Stomach smooth muscle (tissue), 2 donors: ENCODE results near the gene SOX1.

Source experiments
- H3K27ac ChIP-seq: one replicate; pipeline ENCODE4 v1.7.0; 2013; ENCODE audit warnings: mild to moderate bottlenecking, low read length, inconsistent platforms
- H3K27me3 ChIP-seq, 2 donors: one replicate each; pipeline ENCODE4 v1.7.0; 2013; ENCODE audit warnings: low read length in 2 of 2; ENCODE audit not compliant: insufficient read depth in 2 of 2, control insufficient read depth in 1 of 2
- H3K36me3 ChIP-seq, 2 donors: one replicate each; pipeline ENCODE4 v1.7.0; 2013; ENCODE audit warnings: low read length in 2 of 2; ENCODE audit not compliant: control insufficient read depth in 2 of 2, insufficient read depth in 2 of 2
- H3K4me1 ChIP-seq: one replicate; pipeline ENCODE4 v1.7.0; 2013; ENCODE audit warnings: low read length; ENCODE audit not compliant: control insufficient read depth, insufficient read depth
- H3K4me3 ChIP-seq, 2 donors: one replicate each; pipeline ENCODE4 v1.7.0; 2013; ENCODE audit warnings: low read length in 2 of 2
- H3K9ac ChIP-seq, 2 donors: one replicate each; pipeline ENCODE4 v1.7.0; 2013; ENCODE audit warnings: low read length in 2 of 2, mild to moderate bottlenecking in 1 of 2
- H3K9me3 ChIP-seq, 2 donors: one replicate each; pipeline ENCODE4 v1.7.0; 2013; ENCODE audit warnings: low read length in 2 of 2; ENCODE audit not compliant: control insufficient read depth in 2 of 2
- donor health status: healthy.
- donor health status: Pancreatic carcinoma.

SOX1 gene

DNA sequence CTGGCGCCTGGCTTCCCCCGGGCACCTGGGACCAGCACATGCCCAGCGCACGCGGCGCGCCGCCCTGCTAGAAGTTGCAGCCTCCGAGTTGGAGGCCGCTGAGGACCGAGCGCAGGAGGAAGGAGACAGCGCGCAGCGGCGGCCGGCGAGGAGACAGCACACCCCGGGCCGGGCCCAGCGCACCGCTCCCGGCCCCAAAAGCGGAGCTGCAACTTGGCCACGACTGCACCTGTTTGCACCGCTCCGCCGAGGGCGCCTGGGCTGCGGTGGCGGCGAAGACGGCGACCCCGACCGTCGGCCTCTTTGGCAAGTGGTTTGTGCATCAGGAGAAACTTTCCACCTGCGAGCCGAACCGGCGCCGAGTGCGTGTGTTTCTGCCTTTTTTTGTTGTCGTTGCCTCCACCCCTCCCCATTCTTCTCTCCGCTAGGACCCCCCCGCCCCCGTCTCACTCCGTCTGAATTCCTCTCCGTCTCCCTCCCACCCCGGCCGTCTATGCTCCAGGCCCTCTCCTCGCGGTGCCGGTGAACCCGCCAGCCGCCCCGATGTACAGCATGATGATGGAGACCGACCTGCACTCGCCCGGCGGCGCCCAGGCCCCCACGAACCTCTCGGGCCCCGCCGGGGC is at the start of gene SOX1:
SOX1 (plus strand) TSS at position 34 of the 626 bp plus-strand sequence; CDS start at position 544, 510 bp downstream.
- H3K4me3 ChIP-seq, result peak within 1 kb of the TSS in 1 of 2 donors; percentile 52
- no peak within 1 kb of the TSS for H3K27ac ChIP-seq
- H3K9ac ChIP-seq, result no peak within 1 kb of the TSS
- peaks cover 52 to 74% of the 10 kb centered on the region in 2 donors for H3K27me3 ChIP-seq
- peaks cover 10% of the 10 kb centered on the region for H3K4me1 ChIP-seq
- no peaks in the 10 kb centered on the region for H3K9me3 ChIP-seq
- no peaks in the 10 kb centered on the region for H3K36me3 ChIP-seq

DNA sequence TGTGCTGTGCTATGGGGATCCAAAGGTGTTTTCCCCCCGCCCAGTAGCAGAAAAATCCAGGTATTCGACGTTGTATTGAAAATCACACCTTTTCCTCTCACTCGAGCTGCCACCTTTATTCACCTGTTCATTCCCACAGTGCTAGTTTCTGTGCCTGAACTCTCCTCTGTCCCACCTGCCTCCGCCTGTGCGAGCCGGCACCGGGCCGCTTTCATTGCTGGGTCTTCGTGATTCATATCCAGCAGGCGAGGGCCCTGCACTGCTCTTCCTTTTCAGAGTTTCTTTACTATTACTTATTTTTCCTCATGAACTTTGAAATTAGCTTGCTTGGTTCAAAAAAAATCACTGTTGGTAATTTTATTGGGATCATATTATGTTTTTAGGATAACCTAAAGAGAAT is 42.4 kb upstream of the SOX1 start:
- H3K27ac ChIP-seq, result no peak overlapping the region
- peaks cover 5 to 7% of the 10 kb centered on the region in 2 donors for H3K27me3 ChIP-seq
- no peak overlapping the region for H3K4me3 ChIP-seq
- no peaks in the 10 kb centered on the region for H3K4me1 ChIP-seq
- no peak overlapping the region for H3K9ac ChIP-seq
- no peaks in the 10 kb centered on the region for H3K36me3 ChIP-seq
- H3K9me3 ChIP-seq, result peaks cover 0 to 8% of the 10 kb centered on the region in 2 donors

- H3K27ac ChIP-seq, result no peak overlapping the region
- no peak overlapping the region for H3K4me3 ChIP-seq
- no peak overlapping the region for H3K9ac ChIP-seq
- H3K27me3 ChIP-seq, result peaks cover 7 to 9% of the 10 kb centered on the region in 2 donors
- no peaks in the 10 kb centered on the region for H3K36me3 ChIP-seq
- no peaks in the 10 kb centered on the region for H3K9me3 ChIP-seq
- no peaks in the 10 kb centered on the region for H3K4me1 ChIP-seq
These were observed 39.7 kb upstream of the SOX1 start for GRCh38 chr13:112027250-112027649.

DNA sequence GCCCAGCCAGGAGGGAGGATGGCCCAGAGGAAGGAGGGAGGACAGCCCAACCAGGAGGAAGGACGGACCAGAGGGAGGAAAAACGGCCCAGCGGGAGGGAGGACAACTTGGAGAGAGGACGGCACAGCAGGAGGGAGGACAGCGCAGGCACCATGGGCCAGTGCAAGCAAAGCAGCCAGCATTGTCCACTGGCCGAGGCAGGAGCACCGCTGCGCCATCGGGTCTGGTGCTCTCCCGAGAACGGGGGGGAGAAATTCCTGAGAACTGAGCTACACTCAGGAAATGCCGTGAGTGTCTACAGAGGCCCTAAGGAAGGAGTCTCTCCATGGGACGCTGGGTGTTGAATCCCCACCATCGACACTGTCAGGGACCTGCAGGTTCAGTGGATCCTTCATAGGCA is 38.5 kb upstream of the SOX1 start:
- no peak overlapping the region for H3K27ac ChIP-seq

GRCh38 chr13:112029143-112029542 is 37.8 kb upstream of the SOX1 start:
- Histone ChIP-seq H3K9me3 (no peaks in the 10 kb centered on the region), H3K36me3 (no peaks in the 10 kb centered on the region), H3K27me3 (peaks cover 7 to 11% of the 10 kb centered on the region in 2 donors), H3K4me1 (no peaks in the 10 kb centered on the region), H3K9ac (no peak overlapping the region), H3K27ac (no peak overlapping the region), H3K4me3 (no peak overlapping the region)

More for the DNA sequence above, 38.5 kb upstream of the SOX1 start:
- Histone ChIP-seq H3K9me3 (no peaks in the 10 kb centered on the region), H3K36me3 (no peaks in the 10 kb centered on the region), H3K9ac (no peak overlapping the region), H3K27me3 (peaks cover 7 to 9% of the 10 kb centered on the region in 2 donors), H3K4me1 (no peaks in the 10 kb centered on the region), H3K4me3 (no peak overlapping the region)

DNA sequence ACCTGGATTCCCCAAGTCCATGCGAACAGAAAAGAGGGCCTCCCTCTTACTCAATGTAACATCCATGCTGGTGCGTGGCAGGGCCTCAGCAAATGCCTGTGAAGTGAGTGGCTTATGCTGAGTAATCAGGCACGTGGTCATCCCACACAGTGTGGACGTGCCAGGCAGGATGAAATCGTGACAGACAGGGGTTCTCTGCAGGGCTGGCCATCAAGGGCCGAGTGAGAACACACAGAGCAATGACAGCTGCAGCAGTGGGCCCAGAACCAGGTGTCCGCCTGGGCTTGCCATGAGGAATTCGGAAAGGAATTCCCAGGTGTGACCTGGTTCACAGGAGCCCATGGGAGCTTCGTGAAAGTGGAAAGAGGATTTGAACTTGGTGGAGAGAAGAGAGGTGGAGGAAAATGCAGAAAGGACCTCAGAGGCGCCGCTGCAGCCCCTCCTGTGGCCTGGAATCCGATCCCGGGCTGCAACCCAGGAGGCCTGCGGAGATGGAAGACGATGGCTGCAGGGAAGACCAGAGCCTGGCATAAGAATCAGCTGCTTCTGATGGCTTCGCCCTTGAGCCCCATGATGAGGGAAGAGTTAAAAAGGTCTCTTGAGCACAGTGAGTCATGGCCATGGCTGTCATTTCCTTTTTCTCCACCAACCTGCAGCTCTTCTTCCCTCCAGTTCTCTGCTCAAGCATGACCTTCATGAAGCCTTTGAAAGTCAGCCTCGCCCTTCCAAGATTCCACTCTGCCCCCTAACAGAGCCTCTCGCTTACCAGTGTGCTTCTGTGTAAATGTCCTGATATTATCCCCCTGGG is 34.6 kb upstream of the SOX1 start:
- Histone ChIP-seq H3K27me3 (peaks cover 0 to 6% of the 10 kb centered on the region in 2 donors), H3K27ac (no peak overlapping the region), H3K9me3 (peaks cover 0 to 3% of the 10 kb centered on the region in 2 donors), H3K4me1 (no peaks in the 10 kb centered on the region), H3K4me3 (no peak overlapping the region), H3K36me3 (no peaks in the 10 kb centered on the region), H3K9ac (no peak overlapping the region)

DNA sequence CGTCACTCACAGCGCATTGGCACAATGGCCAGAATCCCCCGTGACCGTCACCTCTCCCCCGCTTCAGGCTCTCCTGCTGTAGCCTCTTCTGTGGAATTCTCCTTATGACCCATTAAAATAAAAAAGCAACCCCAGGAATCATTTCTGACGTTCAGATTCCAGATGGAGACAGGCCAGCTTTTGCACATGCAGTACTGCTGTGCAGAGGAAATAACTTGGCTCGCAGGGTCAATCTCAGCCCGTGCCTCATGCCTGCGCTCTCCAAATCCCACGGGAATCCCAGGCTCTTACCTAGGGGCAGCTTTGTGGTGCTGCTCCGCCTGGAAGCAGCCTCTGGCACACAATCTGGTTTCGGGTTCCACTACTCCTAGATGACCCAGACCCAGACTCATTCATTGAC is 32.7 kb upstream of the SOX1 start:
- Histone ChIP-seq H3K4me1 (no peaks in the 10 kb centered on the region), H3K27ac (no peak overlapping the region), H3K4me3 (no peak overlapping the region), H3K9me3 (peaks cover 0 to 3% of the 10 kb centered on the region in 2 donors), H3K9ac (no peak overlapping the region), H3K36me3 (no peaks in the 10 kb centered on the region), H3K27me3 (peaks cover 5 to 11% of the 10 kb centered on the region in 2 donors)

GRCh38 chr13:112034846-112035245 is 32.1 kb upstream of the SOX1 start:
- H3K27me3 ChIP-seq, result peaks cover 5 to 11% of the 10 kb centered on the region in 2 donors
- H3K27ac ChIP-seq, result no peak overlapping the region
- no peaks in the 10 kb centered on the region for H3K36me3 ChIP-seq
- no peaks in the 10 kb centered on the region for H3K4me1 ChIP-seq
- H3K4me3 ChIP-seq, result no peak overlapping the region
- no peak overlapping the region for H3K9ac ChIP-seq
- peaks cover 0 to 3% of the 10 kb centered on the region in 2 donors for H3K9me3 ChIP-seq

DNA sequence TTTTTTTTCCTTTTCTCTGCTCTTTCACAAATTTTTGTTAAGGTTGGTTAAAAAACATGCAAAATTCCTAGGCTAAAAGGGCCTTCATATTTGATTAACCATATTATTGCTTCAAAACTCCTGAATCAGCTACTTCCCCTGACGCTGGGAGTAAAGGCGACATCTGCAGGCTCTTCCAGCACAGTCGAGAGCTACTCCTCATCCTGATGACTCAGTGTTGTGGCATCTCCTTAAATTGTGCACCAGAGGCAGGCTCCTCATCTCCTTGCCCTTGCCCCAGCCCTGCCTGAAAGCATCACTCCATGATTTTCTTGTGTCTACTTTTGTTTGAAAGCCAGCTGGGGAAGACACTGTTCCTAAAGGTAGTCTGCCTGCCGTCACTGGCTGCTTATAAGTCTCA is 24.5 kb upstream of the SOX1 start:
- Histone ChIP-seq H3K9me3 (peaks cover 10 to 11% of the 10 kb centered on the region in 2 donors), H3K27ac (no peak overlapping the region), H3K9ac (no peak overlapping the region), H3K27me3 (peaks cover 5 to 13% of the 10 kb centered on the region in 2 donors), H3K4me1 (no peaks in the 10 kb centered on the region), H3K4me3 (no peak overlapping the region), H3K36me3 (no peaks in the 10 kb centered on the region)

- Histone ChIP-seq H3K4me1 (peaks cover 6% of the 10 kb centered on the region), H3K4me3 (no peak overlapping the region), H3K36me3 (no peaks in the 10 kb centered on the region), H3K9ac (no peak overlapping the region), H3K27ac (no peak overlapping the region), H3K27me3 (peaks cover 42 to 51% of the 10 kb centered on the region in 2 donors), H3K9me3 (peaks cover 2 to 5% of the 10 kb centered on the region in 2 donors)
These were observed 14.7 kb upstream of the SOX1 start for GRCh38 chr13:112052213-112052612.
